Heart left ventricle (tissue), 13 donors: Measurements from ENCODE around the gene LYSMD3.

ENCODE experiments used
- CTCF ChIP-seq, 12 donors: fragments of 200-600 bp; sonication (generic) in 4 of 12; IDR thresholded peaks; one replicate each; pipeline versions ENCODE4 v1.5.0 to v1.8.0; 2018 to 2022; ENCODE audit warnings: antibody characterized with exemption in 12 of 12, mild to moderate bottlenecking in 5 of 12
- POLR2A ChIP-seq, 2 donors: fragments of 450-650 bp; IDR thresholded peaks; one replicate each; pipeline ENCODE4 v1.6.1; 2017; ENCODE audit warnings: antibody characterized with exemption in 2 of 2, mild to moderate bottlenecking in 2 of 2, moderate library complexity in 2 of 2
- donor health status: ischemic (EF 13 %, LVEDD 7.1; RV severe dilation, severe dysfunction).
- donor health status: DM: no; HTN: yes; CAD: no.
- donor health status: DM: no; HTN: no; CAD: no.
- donor health status: ischemic (EF 25% LVEDD 6.9; RV normal size, moderate dysfunction).
- donor health status: ischemic (EF 25% LVEDD 5.7; RV mildly dilated, moderate dysfunction).
- donor health status: ischemic (EF 35%, LVEDD 5.7; RV mildly dilated, moderate dysfunction).
- donor health status: nonischemic (EF 11% LVEDD 7.7; RV severe dilation, severe dysfunction).
- donor health status: DM: yes; HTN: yes; CAD: no.
- donor health status: PGD.
- donor health status: ischemic (EF 29% LVEDD 5.4; RV normal size, mild dysfunction).
- donor health status: nonischemic (EF 23%, LVEDD 6.1; RV moderate dilation, normal function).

GRCh38 chr5:90553711-90554110, 24.3 kb upstream of the LYSMD3 start:
- TF ChIP-seq CTCF (IDR thresholded peaks at IDR 0.05): no peak
- no peak for TF ChIP-seq POLR2A (IDR thresholded peaks at IDR 0.05)
